ENCODE data around the gene PCDHGB2. TPM values are rescaled to one million over a fixed set of nuclear protein-coding genes. Genes with fewer than 3 reads are reported as not detected.

The PCDHGB2 gene
- total and polyA plus RNA-seq, 2 experiments from 2014 or later, result 1.2 to 5.8 TPM

DNA sequence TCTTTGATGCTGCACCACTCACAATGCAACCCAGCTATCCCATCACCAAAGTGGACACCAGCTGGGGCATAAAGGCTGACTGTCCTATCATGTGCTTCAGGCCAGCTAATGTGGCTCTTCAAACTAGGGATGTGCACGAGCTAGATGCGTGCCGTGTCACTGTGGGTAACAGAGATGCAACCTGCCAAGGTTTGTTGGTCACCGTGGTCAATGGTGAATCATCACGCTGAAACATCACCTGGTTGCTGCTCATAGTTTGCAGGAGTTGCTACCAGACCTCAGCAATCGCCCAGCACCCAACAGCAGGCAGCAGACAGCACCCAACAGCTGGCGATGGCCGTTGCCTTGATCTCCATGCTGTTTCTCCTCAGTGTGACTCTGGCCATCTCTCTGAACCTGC, 31.6 kb upstream of the PCDHGB2 start:
- Histone ChIP-seq H3K9me2 (ENCODE audit: insufficient read depth) (0 out of 2 replicates have a peak, but pooled peaks cover 6% of the 10 kb centered on the region), H3K79me2 (replicated peaks; ENCODE audit: insufficient read depth) (no peaks in the 10 kb centered on the region), H3K27me3 (ENCODE audit: insufficient read depth) (no peaks in the 10 kb centered on the region), H4K20me1 (replicated peaks; ENCODE audit: insufficient read depth) (no peaks in the 10 kb centered on the region), H2AFZ (no peak overlapping the region), H3K4me1 (ENCODE audit: insufficient read depth) (no peaks in the 10 kb centered on the region), H3K27ac (ENCODE audit: low read depth) (no peak overlapping the region), H3K4me2 (no peak overlapping the region), H3F3A (replicated peaks; ENCODE audit: low read depth) (no peaks in the 10 kb centered on the region), H3K36me3 (ENCODE audit: insufficient read depth) (no peaks in the 10 kb centered on the region), H3K4me3 (no peak overlapping the region)
- no peak for DNase-seq (ENCODE audit: low spot score)
- no peak for TF ChIP-seq STAT1 (IDR thresholded peaks at IDR 0.05; ENCODE audit: unreplicated experiment)
- TF ChIP-seq JUNB (IDR thresholded peaks at IDR 0.05; ENCODE audit: unreplicated experiment), result no peak
- no peak for TF ChIP-seq ZNF114 (CRISPR knock-in tag; IDR thresholded peaks at IDR 0.05)
- no peak for TF ChIP-seq EZH2phosphoT487 (IDR thresholded peaks at IDR 0.05; ENCODE audit: unreplicated experiment)
- TF ChIP-seq, protein P1, sequence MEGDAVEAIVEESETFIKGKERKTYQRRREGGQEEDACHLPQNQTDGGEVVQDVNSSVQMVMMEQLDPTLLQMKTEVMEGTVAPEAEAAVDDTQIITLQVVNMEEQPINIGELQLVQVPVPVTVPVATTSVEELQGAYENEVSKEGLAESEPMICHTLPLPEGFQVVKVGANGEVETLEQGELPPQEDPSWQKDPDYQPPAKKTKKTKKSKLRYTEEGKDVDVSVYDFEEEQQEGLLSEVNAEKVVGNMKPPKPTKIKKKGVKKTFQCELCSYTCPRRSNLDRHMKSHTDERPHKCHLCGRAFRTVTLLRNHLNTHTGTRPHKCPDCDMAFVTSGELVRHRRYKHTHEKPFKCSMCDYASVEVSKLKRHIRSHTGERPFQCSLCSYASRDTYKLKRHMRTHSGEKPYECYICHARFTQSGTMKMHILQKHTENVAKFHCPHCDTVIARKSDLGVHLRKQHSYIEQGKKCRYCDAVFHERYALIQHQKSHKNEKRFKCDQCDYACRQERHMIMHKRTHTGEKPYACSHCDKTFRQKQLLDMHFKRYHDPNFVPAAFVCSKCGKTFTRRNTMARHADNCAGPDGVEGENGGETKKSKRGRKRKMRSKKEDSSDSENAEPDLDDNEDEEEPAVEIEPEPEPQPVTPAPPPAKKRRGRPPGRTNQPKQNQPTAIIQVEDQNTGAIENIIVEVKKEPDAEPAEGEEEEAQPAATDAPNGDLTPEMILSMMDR (conservative IDR thresholded peaks at IDR 0.05; ENCODE audit: low read depth in 2 of 2), result no peak
- no peak for TF ChIP-seq POLR2AphosphoS5 (IDR thresholded peaks at IDR 0.05; ENCODE audit: low read depth)
- TF ChIP-seq, protein P2, sequence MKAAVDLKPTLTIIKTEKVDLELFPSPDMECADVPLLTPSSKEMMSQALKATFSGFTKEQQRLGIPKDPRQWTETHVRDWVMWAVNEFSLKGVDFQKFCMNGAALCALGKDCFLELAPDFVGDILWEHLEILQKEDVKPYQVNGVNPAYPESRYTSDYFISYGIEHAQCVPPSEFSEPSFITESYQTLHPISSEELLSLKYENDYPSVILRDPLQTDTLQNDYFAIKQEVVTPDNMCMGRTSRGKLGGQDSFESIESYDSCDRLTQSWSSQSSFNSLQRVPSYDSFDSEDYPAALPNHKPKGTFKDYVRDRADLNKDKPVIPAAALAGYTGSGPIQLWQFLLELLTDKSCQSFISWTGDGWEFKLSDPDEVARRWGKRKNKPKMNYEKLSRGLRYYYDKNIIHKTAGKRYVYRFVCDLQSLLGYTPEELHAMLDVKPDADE (IDR thresholded peaks at IDR 0.05), result no peak
- TF ChIP-seq, protein P3, sequence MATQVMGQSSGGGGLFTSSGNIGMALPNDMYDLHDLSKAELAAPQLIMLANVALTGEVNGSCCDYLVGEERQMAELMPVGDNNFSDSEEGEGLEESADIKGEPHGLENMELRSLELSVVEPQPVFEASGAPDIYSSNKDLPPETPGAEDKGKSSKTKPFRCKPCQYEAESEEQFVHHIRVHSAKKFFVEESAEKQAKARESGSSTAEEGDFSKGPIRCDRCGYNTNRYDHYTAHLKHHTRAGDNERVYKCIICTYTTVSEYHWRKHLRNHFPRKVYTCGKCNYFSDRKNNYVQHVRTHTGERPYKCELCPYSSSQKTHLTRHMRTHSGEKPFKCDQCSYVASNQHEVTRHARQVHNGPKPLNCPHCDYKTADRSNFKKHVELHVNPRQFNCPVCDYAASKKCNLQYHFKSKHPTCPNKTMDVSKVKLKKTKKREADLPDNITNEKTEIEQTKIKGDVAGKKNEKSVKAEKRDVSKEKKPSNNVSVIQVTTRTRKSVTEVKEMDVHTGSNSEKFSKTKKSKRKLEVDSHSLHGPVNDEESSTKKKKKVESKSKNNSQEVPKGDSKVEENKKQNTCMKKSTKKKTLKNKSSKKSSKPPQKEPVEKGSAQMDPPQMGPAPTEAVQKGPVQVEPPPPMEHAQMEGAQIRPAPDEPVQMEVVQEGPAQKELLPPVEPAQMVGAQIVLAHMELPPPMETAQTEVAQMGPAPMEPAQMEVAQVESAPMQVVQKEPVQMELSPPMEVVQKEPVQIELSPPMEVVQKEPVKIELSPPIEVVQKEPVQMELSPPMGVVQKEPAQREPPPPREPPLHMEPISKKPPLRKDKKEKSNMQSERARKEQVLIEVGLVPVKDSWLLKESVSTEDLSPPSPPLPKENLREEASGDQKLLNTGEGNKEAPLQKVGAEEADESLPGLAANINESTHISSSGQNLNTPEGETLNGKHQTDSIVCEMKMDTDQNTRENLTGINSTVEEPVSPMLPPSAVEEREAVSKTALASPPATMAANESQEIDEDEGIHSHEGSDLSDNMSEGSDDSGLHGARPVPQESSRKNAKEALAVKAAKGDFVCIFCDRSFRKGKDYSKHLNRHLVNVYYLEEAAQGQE (IDR thresholded peaks at IDR 0.05; ENCODE audit: unreplicated experiment), result no peak
- TF ChIP-seq NANOG (IDR thresholded peaks at IDR 0.05; ENCODE audit: borderline replicate concordance), result no peak
- TF ChIP-seq, protein P4, sequence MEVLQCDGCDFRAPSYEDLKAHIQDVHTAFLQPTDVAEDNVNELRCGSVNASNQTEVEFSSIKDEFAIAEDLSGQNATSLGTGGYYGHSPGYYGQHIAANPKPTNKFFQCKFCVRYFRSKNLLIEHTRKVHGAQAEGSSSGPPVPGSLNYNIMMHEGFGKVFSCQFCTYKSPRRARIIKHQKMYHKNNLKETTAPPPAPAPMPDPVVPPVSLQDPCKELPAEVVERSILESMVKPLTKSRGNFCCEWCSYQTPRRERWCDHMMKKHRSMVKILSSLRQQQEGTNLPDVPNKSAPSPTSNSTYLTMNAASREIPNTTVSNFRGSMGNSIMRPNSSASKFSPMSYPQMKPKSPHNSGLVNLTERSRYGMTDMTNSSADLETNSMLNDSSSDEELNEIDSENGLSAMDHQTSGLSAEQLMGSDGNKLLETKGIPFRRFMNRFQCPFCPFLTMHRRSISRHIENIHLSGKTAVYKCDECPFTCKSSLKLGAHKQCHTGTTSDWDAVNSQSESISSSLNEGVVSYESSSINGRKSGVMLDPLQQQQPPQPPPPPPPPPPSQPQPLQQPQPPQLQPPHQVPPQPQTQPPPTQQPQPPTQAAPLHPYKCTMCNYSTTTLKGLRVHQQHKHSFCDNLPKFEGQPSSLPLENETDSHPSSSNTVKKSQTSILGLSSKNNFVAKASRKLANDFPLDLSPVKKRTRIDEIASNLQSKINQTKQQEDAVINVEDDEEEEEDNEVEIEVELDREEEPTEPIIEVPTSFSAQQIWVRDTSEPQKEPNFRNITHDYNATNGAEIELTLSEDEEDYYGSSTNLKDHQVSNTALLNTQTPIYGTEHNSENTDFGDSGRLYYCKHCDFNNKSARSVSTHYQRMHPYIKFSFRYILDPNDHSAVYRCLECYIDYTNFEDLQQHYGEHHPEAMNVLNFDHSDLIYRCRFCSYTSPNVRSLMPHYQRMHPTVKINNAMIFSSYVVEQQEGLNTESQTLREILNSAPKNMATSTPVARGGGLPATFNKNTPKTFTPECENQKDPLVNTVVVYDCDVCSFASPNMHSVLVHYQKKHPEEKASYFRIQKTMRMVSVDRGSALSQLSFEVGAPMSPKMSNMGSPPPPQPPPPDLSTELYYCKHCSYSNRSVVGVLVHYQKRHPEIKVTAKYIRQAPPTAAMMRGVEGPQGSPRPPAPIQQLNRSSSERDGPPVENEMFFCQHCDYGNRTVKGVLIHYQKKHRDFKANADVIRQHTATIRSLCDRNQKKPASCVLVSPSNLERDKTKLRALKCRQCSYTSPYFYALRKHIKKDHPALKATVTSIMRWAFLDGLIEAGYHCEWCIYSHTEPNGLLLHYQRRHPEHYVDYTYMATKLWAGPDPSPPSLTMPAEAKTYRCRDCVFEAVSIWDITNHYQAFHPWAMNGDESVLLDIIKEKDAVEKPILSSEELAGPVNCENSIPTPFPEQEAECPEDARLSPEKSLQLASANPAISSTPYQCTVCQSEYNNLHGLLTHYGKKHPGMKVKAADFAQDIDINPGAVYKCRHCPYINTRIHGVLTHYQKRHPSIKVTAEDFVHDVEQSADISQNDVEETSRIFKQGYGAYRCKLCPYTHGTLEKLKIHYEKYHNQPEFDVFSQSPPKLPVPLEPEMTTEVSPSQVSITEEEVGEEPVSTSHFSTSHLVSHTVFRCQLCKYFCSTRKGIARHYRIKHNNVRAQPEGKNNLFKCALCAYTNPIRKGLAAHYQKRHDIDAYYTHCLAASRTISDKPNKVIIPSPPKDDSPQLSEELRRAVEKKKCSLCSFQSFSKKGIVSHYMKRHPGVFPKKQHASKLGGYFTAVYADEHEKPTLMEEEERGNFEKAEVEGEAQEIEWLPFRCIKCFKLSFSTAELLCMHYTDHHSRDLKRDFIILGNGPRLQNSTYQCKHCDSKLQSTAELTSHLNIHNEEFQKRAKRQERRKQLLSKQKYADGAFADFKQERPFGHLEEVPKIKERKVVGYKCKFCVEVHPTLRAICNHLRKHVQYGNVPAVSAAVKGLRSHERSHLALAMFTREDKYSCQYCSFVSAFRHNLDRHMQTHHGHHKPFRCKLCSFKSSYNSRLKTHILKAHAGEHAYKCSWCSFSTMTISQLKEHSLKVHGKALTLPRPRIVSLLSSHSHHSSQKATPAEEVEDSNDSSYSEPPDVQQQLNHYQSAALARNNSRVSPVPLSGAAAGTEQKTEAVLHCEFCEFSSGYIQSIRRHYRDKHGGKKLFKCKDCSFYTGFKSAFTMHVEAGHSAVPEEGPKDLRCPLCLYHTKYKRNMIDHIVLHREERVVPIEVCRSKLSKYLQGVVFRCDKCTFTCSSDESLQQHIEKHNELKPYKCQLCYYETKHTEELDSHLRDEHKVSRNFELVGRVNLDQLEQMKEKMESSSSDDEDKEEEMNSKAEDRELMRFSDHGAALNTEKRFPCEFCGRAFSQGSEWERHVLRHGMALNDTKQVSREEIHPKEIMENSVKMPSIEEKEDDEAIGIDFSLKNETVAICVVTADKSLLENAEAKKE (CRISPR knock-in tag; IDR thresholded peaks at IDR 0.05), result no peak
- no peak for TF ChIP-seq EZH2 (IDR thresholded peaks at IDR 0.05; ENCODE audit: low read depth, unreplicated experiment)
- TF ChIP-seq ZNF331 (CRISPR knock-in tag; IDR thresholded peaks at IDR 0.05; ENCODE audit: low read depth), result no peak
- TF ChIP-seq CREB1 (CRISPR knock-in tag; IDR thresholded peaks at IDR 0.05; ENCODE audit: low read depth), result no peak
- peaks cover 35% of the 10 kb centered on the region for H3K36me3 Mint-ChIP-seq (ENCODE audit: low read depth)
- peaks cover 58% of the 10 kb centered on the region for H3K9me3 Mint-ChIP-seq
- H3K27me3 Mint-ChIP-seq (ENCODE audit: insufficient read depth, low read depth, poor library complexity), result peaks cover 4% of the 10 kb centered on the region
- H3K4me3 Mint-ChIP-seq, result no peak overlapping the region
- H3K4me1 Mint-ChIP-seq, result peaks cover 2% of the 10 kb centered on the region
- no peak for ATAC-seq
- H3K27ac Mint-ChIP-seq, result no peak overlapping the region

Data from GM23338 (cell line).